ENCODE data around the gene TEX2. TPM values are rescaled to one million over a fixed set of nuclear protein-coding genes. Genes with fewer than 3 reads are reported as not detected.

The TEX2 gene
- polyA plus RNA-seq, 1 of the 3 experiments (the other 2 are of a cell fraction): 24.0 TPM

DNA sequence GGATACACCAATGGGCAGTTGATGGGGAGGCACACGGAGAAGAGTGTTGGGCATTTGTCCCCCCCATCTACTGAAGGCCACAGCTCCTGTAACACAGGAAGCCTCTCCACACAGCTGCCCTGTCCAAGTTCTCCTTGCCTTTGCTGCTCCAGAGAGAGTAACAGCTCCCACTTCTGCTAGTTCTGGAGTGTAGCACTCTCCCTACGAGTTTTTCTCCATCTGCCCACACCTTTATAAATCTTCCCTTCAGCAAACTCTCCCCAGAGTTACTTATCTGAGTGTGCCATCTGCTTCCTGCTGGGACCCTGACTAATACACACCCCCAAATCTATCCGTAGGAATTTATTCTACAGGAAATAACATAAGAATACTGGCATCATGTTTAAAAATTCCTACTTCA is 90.5 kb downstream of the TEX2 start:
- no peaks in the 10 kb centered on the region for H3K27me3 ChIP-seq (ENCODE audit: insufficient read depth)
- H3K27ac ChIP-seq (ENCODE audit: low read depth in 2 of 2, low read length in 1 of 2): no peak overlapping the region
- no peak overlapping the region for H3K4me3 ChIP-seq (ENCODE audit: low read depth in 2 of 2, low read length in 1 of 2)
- no peaks in the 10 kb centered on the region for H3K9me2 ChIP-seq
- no peak overlapping the region for H2AFZ ChIP-seq (ENCODE audit: low read depth)
- peaks cover 5 to 27% of the 10 kb centered on the region in 2 experiments; a peak in 2 of 4 replicates for H3K4me1 ChIP-seq (ENCODE audit: control insufficient read depth in 1 of 2, insufficient read depth in 2 of 2, low read depth in 1 of 2, low read length in 1 of 2)
- CTCF ChIA-PET: interaction anchor here (0.6 to 1.0 kb wide), 2 partner anchors 110 to 156 kb away, joined by 3 read pairs; no protein-coding TSS in a partner anchor
- peaks cover 19 to 59% of the 10 kb centered on the region in 2 experiments for H3K36me3 ChIP-seq (replicated peaks in 1 of 2; ENCODE audit: control insufficient read depth in 1 of 2, insufficient read depth in 2 of 2, low read length in 1 of 2)
- DNase-seq: no peak
- no peak overlapping the region for H3K4me2 ChIP-seq
- TF ChIP-seq FOXJ3 (CRISPR knock-in tag; IDR thresholded peaks at IDR 0.05): no peak
- TF ChIP-seq, protein P1, sequence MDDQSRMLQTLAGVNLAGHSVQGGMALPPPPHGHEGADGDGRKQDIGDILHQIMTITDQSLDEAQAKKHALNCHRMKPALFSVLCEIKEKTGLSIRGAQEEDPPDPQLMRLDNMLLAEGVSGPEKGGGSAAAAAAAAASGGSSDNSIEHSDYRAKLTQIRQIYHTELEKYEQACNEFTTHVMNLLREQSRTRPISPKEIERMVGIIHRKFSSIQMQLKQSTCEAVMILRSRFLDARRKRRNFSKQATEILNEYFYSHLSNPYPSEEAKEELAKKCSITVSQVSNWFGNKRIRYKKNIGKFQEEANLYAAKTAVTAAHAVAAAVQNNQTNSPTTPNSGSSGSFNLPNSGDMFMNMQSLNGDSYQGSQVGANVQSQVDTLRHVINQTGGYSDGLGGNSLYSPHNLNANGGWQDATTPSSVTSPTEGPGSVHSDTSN (IDR thresholded peaks at IDR 0.05): no peak
- no peaks in the 10 kb centered on the region for H4K20me1 ChIP-seq (ENCODE audit: insufficient read depth)
- no peaks in the 10 kb centered on the region for H3K9me3 ChIP-seq
- WGBS (ENCODE audit: low lambda C conversion rate): 80% methylated on average over 3 of the region's 3 CpGs
- POLR2A ChIA-PET: no interaction called here
- no peaks in the 10 kb centered on the region for H3K79me2 ChIP-seq (ENCODE audit: insufficient read depth)
- H3F3A ChIP-seq (replicated peaks; ENCODE audit: insufficient read depth): peaks cover 10% of the 10 kb centered on the region
- no peak overlapping the region for H3K9ac ChIP-seq

DNA sequence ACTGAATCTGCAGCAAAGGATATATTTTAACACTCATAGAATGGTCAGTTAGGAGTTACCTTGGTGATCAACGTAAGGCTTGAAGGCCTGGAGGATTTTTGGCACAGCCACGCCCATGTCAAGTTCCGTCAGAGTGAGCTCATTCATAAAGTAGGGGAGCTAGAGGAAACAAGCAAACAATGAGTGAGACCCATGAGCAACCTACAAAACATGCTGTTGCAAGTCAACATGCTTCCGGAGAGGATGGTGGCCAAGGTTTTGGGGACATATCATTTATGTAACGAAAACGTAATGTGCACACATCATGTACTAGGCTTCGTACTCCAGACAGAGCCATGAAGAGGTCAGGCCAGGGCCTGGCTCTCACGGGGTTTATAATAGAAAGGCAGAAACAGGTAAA is 92.0 kb downstream of the TEX2 start:
- no peaks in the 10 kb centered on the region for H4K20me1 ChIP-seq (ENCODE audit: insufficient read depth)
- WGBS (ENCODE audit: low lambda C conversion rate): 92% methylated on average over 8 of the region's 8 CpGs
- H3K9me2 ChIP-seq: no peaks in the 10 kb centered on the region
- H3K9me3 ChIP-seq: no peaks in the 10 kb centered on the region
- no peak overlapping the region for H3K27ac ChIP-seq (ENCODE audit: low read depth in 2 of 2, low read length in 1 of 2)
- peaks cover 0 to 20% of the 10 kb centered on the region in 2 experiments; a peak in 1 of 4 replicates for H3K4me1 ChIP-seq (ENCODE audit: control insufficient read depth in 1 of 2, insufficient read depth in 2 of 2, low read depth in 1 of 2, low read length in 1 of 2)
- no peaks in the 10 kb centered on the region for H3K79me2 ChIP-seq (ENCODE audit: insufficient read depth)
- DNase-seq: no peak
- H3K27me3 ChIP-seq (ENCODE audit: insufficient read depth): no peaks in the 10 kb centered on the region
- peaks cover 6% of the 10 kb centered on the region for H3F3A ChIP-seq (replicated peaks; ENCODE audit: insufficient read depth)
- no peak overlapping the region for H3K9ac ChIP-seq
- no peak overlapping the region for H3K4me2 ChIP-seq
- peaks cover 13 to 54% of the 10 kb centered on the region in 2 experiments for H3K36me3 ChIP-seq (replicated peaks in 1 of 2; ENCODE audit: control insufficient read depth in 1 of 2, insufficient read depth in 2 of 2, low read length in 1 of 2)
- H2AFZ ChIP-seq (ENCODE audit: low read depth): no peak overlapping the region
- ChIA-PET POLR2A (no interaction called here), CTCF (no interaction called here)
- no peak overlapping the region for H3K4me3 ChIP-seq (ENCODE audit: low read depth in 2 of 2, low read length in 1 of 2)
- no peak for TF ChIP-seq USF2 (IDR thresholded peaks at IDR 0.05; ENCODE audit: borderline replicate concordance, low read depth, low read length)
- no peak for TF ChIP-seq TEAD4 (IDR thresholded peaks at IDR 0.05; ENCODE audit: borderline replicate concordance, insufficient read depth)
- TF ChIP-seq IRF3 (IDR thresholded peaks at IDR 0.05; ENCODE audit: low read depth, low read length): no peak
- TF ChIP-seq EZH2phosphoT487 (IDR thresholded peaks at IDR 0.05; ENCODE audit: borderline replicate concordance, low read depth): no peak
- TF ChIP-seq MEF2A (IDR thresholded peaks at IDR 0.05; ENCODE audit: borderline replicate concordance, low read depth): no peak
- TF ChIP-seq FOXJ3 (CRISPR knock-in tag; IDR thresholded peaks at IDR 0.05): no peak
- TF ChIP-seq RAD21 (IDR thresholded peaks at IDR 0.05; ENCODE audit: low read length): no peak
- TF ChIP-seq RXRA (IDR thresholded peaks at IDR 0.05; ENCODE audit: borderline replicate concordance, low read depth): no peak
- TF ChIP-seq MXI1 (IDR thresholded peaks at IDR 0.05; ENCODE audit: low read depth, low read length): no peak
- TF ChIP-seq TCF12 (IDR thresholded peaks at IDR 0.05): no peak
